Measurements from ENCODE around the gene DUSP15.

DUSP15 gene

DNA sequence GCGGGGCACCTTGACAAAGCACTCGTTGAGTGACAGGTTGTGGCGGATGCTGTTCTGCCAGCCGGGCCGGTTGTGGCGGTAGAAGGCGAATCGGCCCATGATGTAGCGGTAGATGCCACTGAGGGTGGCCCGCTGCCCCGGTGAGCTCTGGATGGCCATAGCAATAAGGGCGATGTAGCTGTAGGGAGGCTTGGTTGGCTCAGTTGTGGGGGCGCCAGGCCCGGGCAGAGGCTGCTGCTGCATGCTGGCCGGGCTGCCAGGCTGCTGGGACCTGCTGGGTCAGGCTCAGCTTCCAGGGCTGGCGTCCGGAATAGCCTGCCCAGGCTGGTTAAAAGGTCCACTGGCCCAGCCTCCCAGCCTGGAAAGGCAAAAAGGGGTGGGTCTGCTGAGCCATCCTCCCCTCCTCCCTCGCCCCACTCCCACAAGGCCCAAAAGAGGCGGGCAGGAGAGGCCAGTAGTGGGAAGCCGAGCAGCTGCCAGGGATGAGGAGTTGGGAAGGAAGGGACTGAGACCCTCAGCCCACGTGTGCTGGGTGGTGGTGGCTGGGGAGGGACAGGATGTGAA is 24.9 kb downstream of the DUSP15 start, which contains the start of gene FOXS1:
TSS of gene FOXS1 (minus strand) at position 305 of the 564 bp plus-strand sequence. CDS start at position 243, 62 bp downstream.
- no peaks in the 10 kb centered on the region for H3K9me3 ChIP-seq (ENCODE audit: insufficient read depth, low read length)
- H3K36me3 ChIP-seq (replicated peaks; ENCODE audit: low read depth, low read length) = no peaks in the 10 kb centered on the region
- H3K4me3 ChIP-seq (ENCODE audit: low read length) = no peak within 1 kb of the TSS
- no peak within 1 kb of the TSS for H2AFZ ChIP-seq (ENCODE audit: low read depth, low read length)
- H4K20me1 ChIP-seq (ENCODE audit: insufficient read depth, low read length) = no peaks in the 10 kb centered on the region
- no peak within 1 kb of the TSS for H3K27ac ChIP-seq (ENCODE audit: low read length)
- peaks cover 3% of the 10 kb centered on the region; the same call in 1 of the 2 replicates for H3K27me3 ChIP-seq (ENCODE audit: low read depth, low read length)
- H3K79me2 ChIP-seq (ENCODE audit: low read length) = no peaks in the 10 kb centered on the region
- TF ChIP-seq, protein P1, sequence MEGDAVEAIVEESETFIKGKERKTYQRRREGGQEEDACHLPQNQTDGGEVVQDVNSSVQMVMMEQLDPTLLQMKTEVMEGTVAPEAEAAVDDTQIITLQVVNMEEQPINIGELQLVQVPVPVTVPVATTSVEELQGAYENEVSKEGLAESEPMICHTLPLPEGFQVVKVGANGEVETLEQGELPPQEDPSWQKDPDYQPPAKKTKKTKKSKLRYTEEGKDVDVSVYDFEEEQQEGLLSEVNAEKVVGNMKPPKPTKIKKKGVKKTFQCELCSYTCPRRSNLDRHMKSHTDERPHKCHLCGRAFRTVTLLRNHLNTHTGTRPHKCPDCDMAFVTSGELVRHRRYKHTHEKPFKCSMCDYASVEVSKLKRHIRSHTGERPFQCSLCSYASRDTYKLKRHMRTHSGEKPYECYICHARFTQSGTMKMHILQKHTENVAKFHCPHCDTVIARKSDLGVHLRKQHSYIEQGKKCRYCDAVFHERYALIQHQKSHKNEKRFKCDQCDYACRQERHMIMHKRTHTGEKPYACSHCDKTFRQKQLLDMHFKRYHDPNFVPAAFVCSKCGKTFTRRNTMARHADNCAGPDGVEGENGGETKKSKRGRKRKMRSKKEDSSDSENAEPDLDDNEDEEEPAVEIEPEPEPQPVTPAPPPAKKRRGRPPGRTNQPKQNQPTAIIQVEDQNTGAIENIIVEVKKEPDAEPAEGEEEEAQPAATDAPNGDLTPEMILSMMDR (IDR thresholded peaks at IDR 0.05; ENCODE audit: low read depth, low read length) = no peak
- H3K4me2 ChIP-seq (ENCODE audit: low read length) = no peak within 1 kb of the TSS
- H3K9ac ChIP-seq (ENCODE audit: low read length) = no peak within 1 kb of the TSS
- peaks cover 11% of the 10 kb centered on the region for H3K4me1 ChIP-seq (ENCODE audit: low read length)

GRCh38 chr20:31844737-31845299 is 25.5 kb downstream of the DUSP15 start:
- Histone ChIP-seq H3K4me2 (ENCODE audit: low read length) (no peak overlapping the region), H3K4me1 (ENCODE audit: low read length) (peaks cover 11% of the 10 kb centered on the region), H4K20me1 (ENCODE audit: insufficient read depth, low read length) (no peaks in the 10 kb centered on the region), H3K9ac (ENCODE audit: low read length) (no peak overlapping the region), H3K27me3 (ENCODE audit: low read depth, low read length) (no peaks in the 10 kb centered on the region), H3K27ac (ENCODE audit: low read length) (no peak overlapping the region), H3K36me3 (replicated peaks; ENCODE audit: low read depth, low read length) (no peaks in the 10 kb centered on the region), H3K79me2 (ENCODE audit: low read length) (no peaks in the 10 kb centered on the region), H3K4me3 (ENCODE audit: low read length) (no peak overlapping the region), H3K9me3 (ENCODE audit: insufficient read depth, low read length) (no peaks in the 10 kb centered on the region), H2AFZ (ENCODE audit: low read depth, low read length) (no peak overlapping the region)
- TF ChIP-seq, protein P1 (IDR thresholded peaks at IDR 0.05; ENCODE audit: low read depth, low read length) = no peak
- no peak for TF ChIP-seq EZH2phosphoT487 (IDR thresholded peaks at IDR 0.05; ENCODE audit: low read depth)

DNA sequence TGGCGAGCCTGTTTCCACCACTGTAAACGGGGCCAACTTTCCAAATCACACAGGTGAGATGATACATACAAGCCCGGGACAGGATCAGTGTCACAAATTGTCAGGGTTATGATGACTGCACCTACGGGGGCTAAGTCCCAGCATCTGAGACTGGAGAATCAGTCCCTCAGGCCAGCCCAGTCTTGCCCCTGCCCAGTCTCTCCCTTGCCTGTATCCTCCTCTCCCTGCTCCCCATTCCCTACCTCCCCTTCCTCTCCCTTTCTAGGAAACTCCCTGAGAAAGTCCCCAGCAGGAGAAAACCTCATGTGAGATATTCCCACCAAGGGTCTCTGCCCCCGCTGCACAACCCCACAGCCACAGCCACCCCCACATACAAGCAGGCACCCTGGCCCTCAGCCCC is 26.4 kb downstream of the DUSP15 start:
- Histone ChIP-seq H3K4me3 (ENCODE audit: low read length) (no peak overlapping the region), H4K20me1 (ENCODE audit: insufficient read depth, low read length) (no peaks in the 10 kb centered on the region), H3K36me3 (replicated peaks; ENCODE audit: low read depth, low read length) (no peaks in the 10 kb centered on the region), H3K27ac (ENCODE audit: low read length) (no peak overlapping the region), H3K9ac (ENCODE audit: low read length) (no peak overlapping the region), H3K9me3 (ENCODE audit: insufficient read depth, low read length) (no peaks in the 10 kb centered on the region), H3K79me2 (ENCODE audit: low read length) (no peaks in the 10 kb centered on the region), H3K4me1 (ENCODE audit: low read length) (peaks cover 11% of the 10 kb centered on the region), H3K27me3 (ENCODE audit: low read depth, low read length) (no peaks in the 10 kb centered on the region), H2AFZ (ENCODE audit: low read depth, low read length) (no peak overlapping the region), H3K4me2 (ENCODE audit: low read length) (no peak overlapping the region)
- TF ChIP-seq, protein P1 (IDR thresholded peaks at IDR 0.05; ENCODE audit: low read depth, low read length) = no peak
- no peak for TF ChIP-seq EZH2phosphoT487 (IDR thresholded peaks at IDR 0.05; ENCODE audit: low read depth)

DNA sequence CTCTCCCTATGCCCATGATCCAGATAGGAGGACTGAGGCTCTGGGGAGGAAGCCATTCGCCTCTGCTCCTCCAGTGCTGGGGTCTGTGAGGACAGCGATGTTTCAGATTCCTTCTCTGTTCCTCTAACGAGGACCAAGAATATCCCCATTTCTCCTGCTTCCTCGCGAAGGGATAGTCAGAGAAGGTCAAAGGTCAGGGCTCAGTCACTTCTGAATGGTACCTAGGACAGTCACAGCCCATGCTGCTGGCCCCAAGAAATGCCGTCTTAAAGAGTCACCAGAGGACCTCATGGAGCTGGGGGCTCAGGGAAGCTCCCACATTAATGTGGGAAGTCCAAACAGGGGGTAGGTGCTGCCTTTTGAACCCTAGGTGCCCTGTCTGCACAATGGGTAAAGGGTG is 27.0 kb downstream of the DUSP15 start:
- Histone ChIP-seq H3K4me3 (ENCODE audit: low read length) (no peak overlapping the region), H3K27me3 (ENCODE audit: low read depth, low read length) (no peaks in the 10 kb centered on the region), H3K4me2 (ENCODE audit: low read length) (no peak overlapping the region), H4K20me1 (ENCODE audit: insufficient read depth, low read length) (no peaks in the 10 kb centered on the region), H3K36me3 (replicated peaks; ENCODE audit: low read depth, low read length) (no peaks in the 10 kb centered on the region), H2AFZ (ENCODE audit: low read depth, low read length) (no peak overlapping the region), H3K9ac (ENCODE audit: low read length) (no peak overlapping the region), H3K9me3 (ENCODE audit: insufficient read depth, low read length) (no peaks in the 10 kb centered on the region), H3K4me1 (ENCODE audit: low read length) (peaks cover 11% of the 10 kb centered on the region), H3K79me2 (ENCODE audit: low read length) (no peaks in the 10 kb centered on the region), H3K27ac (ENCODE audit: low read length) (no peak overlapping the region)
- TF ChIP-seq, protein P1 (IDR thresholded peaks at IDR 0.05; ENCODE audit: low read depth, low read length) = no peak
- no peak for TF ChIP-seq EZH2phosphoT487 (IDR thresholded peaks at IDR 0.05; ENCODE audit: low read depth)
